ENCODE measurements around the gene NUDT13. TPM values are rescaled to one million over a fixed set of nuclear protein-coding genes. Genes with fewer than 3 reads are reported as not detected.
A peak's percentile ranks its signal among the peaks of the same experiment; 100 is the strongest.

The NUDT13 gene
- polyA plus RNA-seq, 1 donor from 2014 or later, result 1.8 TPM

DNA sequence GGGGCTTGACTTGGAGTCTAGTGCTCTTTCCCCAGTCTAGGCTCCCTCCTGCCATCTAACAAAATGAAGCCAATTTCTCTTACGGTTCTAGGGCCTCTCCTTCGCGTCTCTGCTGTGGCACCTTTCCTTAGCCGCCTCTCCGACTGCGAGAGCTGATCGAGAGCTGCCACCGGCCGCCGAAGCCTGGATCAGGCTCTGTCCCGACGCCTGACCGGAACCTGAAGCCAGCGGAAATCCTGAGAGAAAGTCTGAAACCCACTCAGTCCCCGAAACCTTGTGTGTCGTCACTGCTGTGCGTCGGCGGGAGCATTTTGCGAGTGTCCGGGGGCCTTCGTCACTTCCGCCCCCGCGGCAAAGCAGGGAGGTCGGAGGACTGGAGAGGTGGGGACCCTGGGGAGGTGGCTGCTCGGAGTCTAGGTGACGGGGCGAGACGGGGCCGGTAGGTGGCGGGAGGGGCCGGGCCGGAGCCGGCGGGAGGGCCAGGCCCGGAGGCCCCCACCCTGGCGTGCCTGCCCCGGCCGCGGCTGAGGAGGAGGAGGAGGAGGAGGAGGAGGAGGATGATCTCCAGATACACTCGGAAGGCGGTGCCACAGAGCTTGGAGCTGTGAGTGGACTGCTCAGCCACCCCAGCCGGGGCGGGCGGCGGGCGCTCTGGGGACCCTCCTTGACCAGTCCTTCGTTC lies 57.7 kb downstream of the NUDT13 start, which contains the start of the genes ECD and FAM149B1:
ECD (minus strand) TSS at position 226 of the 682 bp plus-strand sequence. CDS start 4,071 bp downstream, outside the sequence.
FAM149B1 (plus strand) TSS at position 337 of the 682 bp plus-strand sequence; CDS start at position 558, 221 bp downstream.
- peak within 1 kb of the TSS; percentile 97 for H3K9ac ChIP-seq (ENCODE audit: low read length)
- H3K27ac ChIP-seq (ENCODE audit: low read length), result peak within 1 kb of the TSS; percentile 98
- no peaks in the 10 kb centered on the region for H3K9me2 ChIP-seq (ENCODE audit: insufficient read depth, low read length)
- peaks cover 5% of the 10 kb centered on the region for H3F3A ChIP-seq (ENCODE audit: insufficient read depth, low read length, poor library complexity, severe bottlenecking)
- H3K4me3 ChIP-seq (ENCODE audit: low read length), result peak within 1 kb of the TSS; percentile 90
- H3K27me3 ChIP-seq (ENCODE audit: insufficient read depth, low read depth, low read length), result no peaks in the 10 kb centered on the region
- peaks cover 3% of the 10 kb centered on the region for H3K36me3 ChIP-seq (ENCODE audit: insufficient read depth, low read length)
- H3K9me3 ChIP-seq (ENCODE audit: low read length), result no peaks in the 10 kb centered on the region
- peak within 1 kb of the TSS; percentile 94 for H3K4me2 ChIP-seq (ENCODE audit: low read length)
- no peaks in the 10 kb centered on the region for H4K20me1 ChIP-seq (ENCODE audit: insufficient read depth)
- TF ChIP-seq RAD21 (conservative IDR thresholded peaks at IDR 0.05), result no peak
- TF ChIP-seq MXI1 (conservative IDR thresholded peaks at IDR 0.05; ENCODE audit: poor library complexity, severe bottlenecking), result peak; percentile 68
- peak; percentile 73 for TF ChIP-seq EP300 (conservative IDR thresholded peaks at IDR 0.05; ENCODE audit: poor library complexity, severe bottlenecking)
- TF ChIP-seq, protein P1, sequence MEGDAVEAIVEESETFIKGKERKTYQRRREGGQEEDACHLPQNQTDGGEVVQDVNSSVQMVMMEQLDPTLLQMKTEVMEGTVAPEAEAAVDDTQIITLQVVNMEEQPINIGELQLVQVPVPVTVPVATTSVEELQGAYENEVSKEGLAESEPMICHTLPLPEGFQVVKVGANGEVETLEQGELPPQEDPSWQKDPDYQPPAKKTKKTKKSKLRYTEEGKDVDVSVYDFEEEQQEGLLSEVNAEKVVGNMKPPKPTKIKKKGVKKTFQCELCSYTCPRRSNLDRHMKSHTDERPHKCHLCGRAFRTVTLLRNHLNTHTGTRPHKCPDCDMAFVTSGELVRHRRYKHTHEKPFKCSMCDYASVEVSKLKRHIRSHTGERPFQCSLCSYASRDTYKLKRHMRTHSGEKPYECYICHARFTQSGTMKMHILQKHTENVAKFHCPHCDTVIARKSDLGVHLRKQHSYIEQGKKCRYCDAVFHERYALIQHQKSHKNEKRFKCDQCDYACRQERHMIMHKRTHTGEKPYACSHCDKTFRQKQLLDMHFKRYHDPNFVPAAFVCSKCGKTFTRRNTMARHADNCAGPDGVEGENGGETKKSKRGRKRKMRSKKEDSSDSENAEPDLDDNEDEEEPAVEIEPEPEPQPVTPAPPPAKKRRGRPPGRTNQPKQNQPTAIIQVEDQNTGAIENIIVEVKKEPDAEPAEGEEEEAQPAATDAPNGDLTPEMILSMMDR (IDR thresholded peaks at IDR 0.05; ENCODE audit: poor library complexity, severe bottlenecking), result peak; percentile 53
- no peak for TF ChIP-seq EZH2 (IDR thresholded peaks at IDR 0.05; ENCODE audit: borderline replicate concordance, insufficient read depth, low read length, poor library complexity, severe bottlenecking)
- TF ChIP-seq TAF1 (IDR thresholded peaks at IDR 0.05; ENCODE audit: low read depth), result peak; percentile 92
- no peak for TF ChIP-seq SMC3 (conservative IDR thresholded peaks at IDR 0.05; ENCODE audit: poor library complexity)
- TF ChIP-seq, protein P2, sequence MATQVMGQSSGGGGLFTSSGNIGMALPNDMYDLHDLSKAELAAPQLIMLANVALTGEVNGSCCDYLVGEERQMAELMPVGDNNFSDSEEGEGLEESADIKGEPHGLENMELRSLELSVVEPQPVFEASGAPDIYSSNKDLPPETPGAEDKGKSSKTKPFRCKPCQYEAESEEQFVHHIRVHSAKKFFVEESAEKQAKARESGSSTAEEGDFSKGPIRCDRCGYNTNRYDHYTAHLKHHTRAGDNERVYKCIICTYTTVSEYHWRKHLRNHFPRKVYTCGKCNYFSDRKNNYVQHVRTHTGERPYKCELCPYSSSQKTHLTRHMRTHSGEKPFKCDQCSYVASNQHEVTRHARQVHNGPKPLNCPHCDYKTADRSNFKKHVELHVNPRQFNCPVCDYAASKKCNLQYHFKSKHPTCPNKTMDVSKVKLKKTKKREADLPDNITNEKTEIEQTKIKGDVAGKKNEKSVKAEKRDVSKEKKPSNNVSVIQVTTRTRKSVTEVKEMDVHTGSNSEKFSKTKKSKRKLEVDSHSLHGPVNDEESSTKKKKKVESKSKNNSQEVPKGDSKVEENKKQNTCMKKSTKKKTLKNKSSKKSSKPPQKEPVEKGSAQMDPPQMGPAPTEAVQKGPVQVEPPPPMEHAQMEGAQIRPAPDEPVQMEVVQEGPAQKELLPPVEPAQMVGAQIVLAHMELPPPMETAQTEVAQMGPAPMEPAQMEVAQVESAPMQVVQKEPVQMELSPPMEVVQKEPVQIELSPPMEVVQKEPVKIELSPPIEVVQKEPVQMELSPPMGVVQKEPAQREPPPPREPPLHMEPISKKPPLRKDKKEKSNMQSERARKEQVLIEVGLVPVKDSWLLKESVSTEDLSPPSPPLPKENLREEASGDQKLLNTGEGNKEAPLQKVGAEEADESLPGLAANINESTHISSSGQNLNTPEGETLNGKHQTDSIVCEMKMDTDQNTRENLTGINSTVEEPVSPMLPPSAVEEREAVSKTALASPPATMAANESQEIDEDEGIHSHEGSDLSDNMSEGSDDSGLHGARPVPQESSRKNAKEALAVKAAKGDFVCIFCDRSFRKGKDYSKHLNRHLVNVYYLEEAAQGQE (IDR thresholded peaks at IDR 0.05; ENCODE audit: borderline replicate concordance), result peak; percentile 47
- TF ChIP-seq POLR2AphosphoS5 (IDR thresholded peaks at IDR 0.05), result peak; percentile 98
- peaks cover 48% of the 10 kb centered on the region for H3K79me2 ChIP-seq (replicated peaks; ENCODE audit: insufficient read depth, low read length)
- H2AFZ ChIP-seq (ENCODE audit: low read depth, low read length), result peak within 1 kb of the TSS; percentile 85

DNA sequence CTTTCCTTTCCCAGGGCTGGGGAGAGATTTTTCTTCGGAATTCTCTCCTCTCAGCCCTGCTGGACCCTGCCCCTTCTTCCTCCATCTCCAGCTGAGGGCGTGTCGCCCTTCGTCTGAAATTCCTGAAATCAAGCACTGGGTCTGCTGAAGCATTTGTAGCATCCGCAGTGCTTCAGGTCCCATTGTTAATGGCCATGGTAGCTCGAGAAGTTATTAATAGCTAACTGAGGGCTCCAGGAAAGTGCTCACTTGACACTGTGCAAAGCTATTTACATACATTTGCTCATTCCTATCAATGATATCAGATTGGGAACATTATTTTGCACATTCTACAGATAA lies 58.2 kb downstream of the NUDT13 start:
- peaks cover 5% of the 10 kb centered on the region for H3F3A ChIP-seq (ENCODE audit: insufficient read depth, low read length, poor library complexity, severe bottlenecking)
- peak overlapping the region; percentile 85 for H2AFZ ChIP-seq (ENCODE audit: low read depth, low read length)
- H3K4me2 ChIP-seq (ENCODE audit: low read length), result peak overlapping the region; percentile 94
- no peaks in the 10 kb centered on the region for H3K9me2 ChIP-seq (ENCODE audit: insufficient read depth, low read length)
- H3K36me3 ChIP-seq (ENCODE audit: insufficient read depth, low read length), result peaks cover 3% of the 10 kb centered on the region
- TF ChIP-seq POLR2AphosphoS5 (IDR thresholded peaks at IDR 0.05), result no peak
- TF ChIP-seq, protein P2 (IDR thresholded peaks at IDR 0.05; ENCODE audit: borderline replicate concordance), result peak; percentile 81
- no peaks in the 10 kb centered on the region for H4K20me1 ChIP-seq (ENCODE audit: insufficient read depth)
- H3K9me3 ChIP-seq (ENCODE audit: low read length), result no peaks in the 10 kb centered on the region
- H3K4me3 ChIP-seq (ENCODE audit: low read length), result peak overlapping the region; percentile 90
- no peaks in the 10 kb centered on the region for H3K27me3 ChIP-seq (ENCODE audit: insufficient read depth, low read depth, low read length)
- H3K79me2 ChIP-seq (replicated peaks; ENCODE audit: insufficient read depth, low read length), result peaks cover 43% of the 10 kb centered on the region
- H3K9ac ChIP-seq (ENCODE audit: low read length), result peak overlapping the region; percentile 97
- peak overlapping the region; percentile 98 for H3K27ac ChIP-seq (ENCODE audit: low read length)

Measured in neural cell (in vitro differentiated cells).